Mononuclear cell (primary cell): ENCODE data around the gene MRPS18A. TPM values are rescaled to one million over a fixed set of nuclear protein-coding genes. Genes with fewer than 3 reads are reported as not detected.

Experiments used
- H3K27me3 ChIP-seq: 2 replicates; pipeline ENCODE4 v1.6.0; 2011; ENCODE audit warnings: low read length, control low read depth; ENCODE audit not compliant: insufficient read depth
- H3K4me1 ChIP-seq: 2 replicates; pipeline ENCODE4 v1.5.1; 2011; ENCODE audit warnings: mild to moderate bottlenecking, low read length, control low read depth; ENCODE audit not compliant: insufficient read depth
- H3K4me3 ChIP-seq: 2 replicates; pipeline ENCODE4 v1.5.1; 2011; ENCODE audit warnings: mild to moderate bottlenecking, low read length, moderate library complexity
- H3K9me3 ChIP-seq: 2 replicates; pipeline ENCODE4 v1.5.1; 2011; ENCODE audit warnings: low read depth, mild to moderate bottlenecking, control low read depth, low read length
- total RNA-seq: library from RNA; depleted of rRNA; stranded (reverse); fragments of >200 nt; gene quantifications from one replicate; pipeline ENCODE4 v1.2.3, GENCODE V29; 2012

Gene MRPS18A
- total RNA-seq, 1 donor: 29.5 TPM

DNA sequence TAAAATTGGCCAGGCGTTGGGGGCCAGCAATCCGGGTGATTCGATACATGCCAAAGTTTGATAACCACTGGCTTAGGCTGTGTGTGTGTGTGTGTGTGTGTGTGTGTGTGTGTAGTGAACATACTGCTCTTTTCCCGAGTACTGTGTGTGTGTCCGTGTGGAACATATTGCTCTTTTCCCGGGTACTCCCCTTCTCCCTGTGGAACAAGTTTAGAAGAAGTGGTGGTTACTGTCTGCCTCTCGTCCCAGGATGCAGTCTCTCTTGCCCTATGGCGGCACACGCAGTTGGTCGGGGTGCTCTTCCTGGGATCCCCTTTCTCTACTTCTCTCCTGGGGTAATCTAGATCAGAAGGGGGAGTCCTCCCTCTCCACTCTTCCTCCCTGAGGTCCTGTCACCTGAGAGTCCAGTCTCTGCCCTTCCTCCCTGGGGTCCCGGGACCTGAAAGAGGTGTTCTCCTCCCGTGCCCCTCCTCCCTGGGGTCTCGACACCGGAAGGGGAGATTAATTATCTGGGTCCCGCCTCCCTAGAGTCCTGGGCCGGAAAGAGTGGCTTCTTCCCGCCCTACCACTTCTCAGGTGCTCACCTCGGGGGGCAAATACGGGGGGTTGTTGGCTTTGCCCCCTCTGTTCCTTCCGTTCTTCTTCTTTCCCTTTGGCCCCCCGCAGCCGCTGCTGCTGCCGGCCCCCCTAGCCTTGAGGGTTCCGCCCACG lies 59.0 kb downstream of the MRPS18A start:
- Histone ChIP-seq H3K27me3 (no peaks in the 10 kb centered on the region), H3K9me3 (no peaks in the 10 kb centered on the region), H3K4me3 (peak overlapping the region; percentile 96), H3K4me1 (peaks cover 49% of the 10 kb centered on the region)

DNA sequence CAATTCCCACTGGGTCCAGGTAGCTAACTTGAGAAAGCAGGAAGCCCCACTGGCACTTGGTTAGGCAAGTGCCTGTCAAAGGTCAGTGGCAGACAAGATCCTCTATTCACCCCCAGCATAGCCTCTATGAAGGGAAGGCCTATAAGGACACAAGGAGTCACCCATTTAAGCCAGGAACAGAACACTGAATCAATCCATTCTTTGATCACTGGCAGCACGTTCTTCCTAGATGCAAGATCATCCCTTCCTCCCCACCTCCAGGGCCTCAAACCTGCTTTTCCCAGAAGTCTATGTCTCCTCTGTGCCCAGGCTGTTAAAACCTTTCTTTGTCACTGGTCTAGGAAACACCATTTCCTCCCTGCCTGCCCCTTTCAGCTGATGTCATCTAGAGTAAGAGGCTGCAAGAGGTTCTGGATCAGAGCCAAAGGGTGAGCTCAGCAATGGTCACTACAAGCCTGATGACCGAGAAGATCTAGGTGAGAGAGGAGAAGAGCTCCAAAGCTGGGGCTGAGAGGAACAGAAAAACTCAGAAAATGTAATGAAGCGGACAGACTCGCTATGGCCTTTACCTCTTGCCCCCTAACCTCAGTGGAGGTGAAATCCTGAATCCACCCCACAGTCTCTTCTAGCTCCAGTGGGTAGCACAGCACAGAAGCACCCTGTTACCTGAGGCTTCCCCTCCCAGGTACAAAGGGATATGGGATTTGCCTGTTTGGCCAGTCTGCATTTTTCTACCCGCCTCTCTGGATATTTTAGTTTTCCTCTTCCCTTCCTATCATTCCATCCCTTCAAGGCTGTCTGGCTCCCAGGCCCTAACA lies 60.4 kb downstream of the MRPS18A start:
- peaks cover 46% of the 10 kb centered on the region for H3K4me1 ChIP-seq
- no peaks in the 10 kb centered on the region for H3K27me3 ChIP-seq
- H3K9me3 ChIP-seq: no peaks in the 10 kb centered on the region
- H3K4me3 ChIP-seq: no peak overlapping the region

DNA sequence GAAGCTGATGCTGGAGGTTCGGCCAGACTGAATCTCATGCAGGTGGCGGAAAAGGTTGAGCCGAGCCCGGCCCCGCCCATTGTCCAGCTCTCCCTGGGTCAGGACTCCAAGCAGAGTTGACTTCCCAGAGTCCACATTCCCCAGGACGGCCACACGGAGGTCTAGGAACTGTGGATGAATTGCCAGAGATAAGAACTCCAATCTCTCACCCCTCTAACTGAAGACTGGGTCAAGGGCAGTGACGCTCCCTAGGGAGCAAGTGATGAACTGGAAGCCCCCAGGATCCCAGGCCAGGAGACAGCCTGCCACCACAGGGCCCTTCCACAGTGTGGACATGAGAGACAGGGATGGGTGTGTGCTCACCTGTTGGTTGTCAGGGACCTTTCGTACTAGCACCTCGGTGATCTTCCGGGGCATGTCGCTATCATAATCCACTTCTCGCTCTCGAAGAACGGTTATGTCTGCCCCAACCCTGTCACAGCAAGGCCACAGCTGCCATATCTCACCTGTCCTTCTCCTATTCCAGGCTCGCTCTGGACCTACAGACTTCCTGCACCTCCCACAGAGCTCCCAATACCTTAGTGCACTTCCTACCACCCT lies 62.1 kb downstream of the MRPS18A start:
- Histone ChIP-seq H3K27me3 (no peaks in the 10 kb centered on the region), H3K9me3 (no peaks in the 10 kb centered on the region), H3K4me3 (no peak overlapping the region), H3K4me1 (peaks cover 36% of the 10 kb centered on the region)

DNA sequence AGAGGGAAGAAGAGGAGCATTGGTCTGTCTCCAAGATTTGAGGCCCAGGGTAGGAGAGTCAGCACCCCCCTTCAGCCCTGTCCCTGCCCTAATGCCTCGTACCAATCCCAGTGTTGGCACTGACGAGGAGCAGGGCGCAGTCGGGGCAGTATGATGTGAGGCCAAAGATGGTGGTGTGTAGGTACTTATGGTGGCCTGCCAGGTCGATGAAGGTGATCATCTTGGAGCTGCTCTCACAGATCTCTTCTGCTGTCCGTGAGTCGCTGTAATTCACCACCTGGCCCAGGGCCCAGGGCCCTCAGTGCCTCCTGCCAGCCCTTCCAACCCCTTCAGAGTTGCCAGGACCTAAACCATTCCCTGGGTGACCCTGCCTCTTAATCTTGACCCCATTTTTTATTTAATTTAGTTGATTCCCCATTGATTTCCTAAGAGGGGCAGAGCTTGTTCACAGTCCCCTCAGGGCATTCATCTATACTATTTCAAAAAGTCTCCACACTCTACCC lies 62.8 kb downstream of the MRPS18A start:
- no peaks in the 10 kb centered on the region for H3K27me3 ChIP-seq
- H3K9me3 ChIP-seq: no peaks in the 10 kb centered on the region
- no peak overlapping the region for H3K4me3 ChIP-seq
- peaks cover 29% of the 10 kb centered on the region for H3K4me1 ChIP-seq

DNA sequence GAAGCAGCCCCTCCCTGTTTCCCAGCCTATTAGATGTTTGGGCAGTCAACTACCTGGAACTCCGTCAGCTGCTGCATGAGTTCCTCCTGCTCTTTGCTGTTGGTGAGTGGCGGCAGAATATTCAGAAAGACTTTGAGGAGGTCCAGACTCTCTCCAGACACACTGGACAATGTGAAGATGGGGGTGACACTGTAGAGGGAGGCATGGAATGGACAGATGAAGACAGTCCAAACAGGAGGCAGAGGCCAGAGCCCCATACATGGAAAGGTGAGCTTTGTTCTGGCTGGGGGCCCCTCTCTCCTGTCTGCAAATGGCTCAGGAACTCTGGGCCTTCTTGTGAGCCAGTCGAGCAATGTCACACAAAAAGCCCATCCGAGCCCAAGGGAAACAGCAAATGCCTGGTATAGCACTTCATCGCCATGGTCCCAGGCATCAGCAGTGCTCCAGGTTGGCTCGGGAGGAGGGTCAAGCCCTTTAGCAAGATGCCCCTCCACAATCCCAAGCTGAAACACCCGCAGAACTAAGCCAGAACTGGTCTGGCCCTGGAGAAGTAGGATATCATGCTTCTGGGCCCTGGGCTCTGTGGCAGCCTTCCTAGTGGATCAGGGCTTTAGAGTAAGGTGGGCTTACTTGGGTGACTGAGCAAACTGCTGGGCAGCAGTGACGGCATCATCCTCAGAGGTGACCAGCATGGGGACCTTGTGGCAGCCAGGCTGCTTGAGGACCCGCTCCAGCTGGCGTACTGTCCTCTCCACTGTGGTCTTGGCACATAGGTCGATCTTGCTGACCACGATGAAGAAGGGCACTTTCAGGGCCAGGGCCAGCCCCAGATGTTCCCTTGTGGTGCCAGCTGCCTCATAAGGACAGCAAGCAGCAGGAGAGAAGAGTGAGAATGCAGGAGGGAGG lies 63.5 kb downstream of the MRPS18A start:
- H3K9me3 ChIP-seq: no peaks in the 10 kb centered on the region
- H3K4me1 ChIP-seq: peaks cover 29% of the 10 kb centered on the region
- H3K27me3 ChIP-seq: no peaks in the 10 kb centered on the region
- H3K4me3 ChIP-seq: no peak overlapping the region

DNA sequence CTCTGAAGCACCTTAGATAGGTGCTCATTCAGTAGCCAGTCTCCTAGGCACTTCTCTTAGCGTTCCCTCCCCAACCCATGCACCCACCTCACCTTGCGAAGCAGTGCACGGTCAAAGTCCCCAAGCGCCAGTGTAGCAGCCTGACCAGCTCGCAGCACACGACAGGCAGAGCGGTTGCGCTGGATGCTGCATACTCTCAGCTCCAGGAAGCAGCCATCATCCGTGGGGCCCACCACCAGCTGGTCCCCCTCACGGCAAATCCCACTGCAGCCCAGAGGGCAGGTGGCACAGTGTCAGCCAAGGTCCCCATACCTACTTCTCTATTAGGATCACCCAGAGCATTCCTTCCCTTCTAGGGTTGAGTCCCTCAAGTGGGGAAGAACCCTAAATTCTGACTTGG lies 65.0 kb downstream of the MRPS18A start:
- Histone ChIP-seq H3K27me3 (no peaks in the 10 kb centered on the region), H3K9me3 (no peaks in the 10 kb centered on the region), H3K4me1 (peaks cover 18% of the 10 kb centered on the region), H3K4me3 (no peak overlapping the region)

DNA sequence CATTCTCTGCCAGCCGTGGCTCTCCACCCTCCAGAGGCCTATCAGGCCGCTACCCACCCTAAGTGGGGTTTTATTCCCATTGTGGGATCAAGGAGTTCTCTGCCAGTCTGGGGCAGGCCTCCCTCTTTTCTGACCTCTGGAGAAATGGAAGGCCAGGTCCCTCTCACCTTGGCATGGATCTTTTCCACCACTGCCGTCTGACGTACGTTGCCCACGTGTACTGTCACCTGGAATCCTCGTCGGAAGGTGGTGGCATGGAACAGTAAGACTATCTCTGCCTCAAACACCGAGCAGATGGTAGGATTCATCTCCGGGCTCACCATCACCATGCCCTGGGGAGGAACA lies 65.8 kb downstream of the MRPS18A start:
- H3K4me3 ChIP-seq: no peak overlapping the region
- no peaks in the 10 kb centered on the region for H3K27me3 ChIP-seq
- no peaks in the 10 kb centered on the region for H3K9me3 ChIP-seq
- H3K4me1 ChIP-seq: peaks cover 10% of the 10 kb centered on the region

Other genes with a start within 250 kb of the MRPS18A start
- 0.31 TPM for gene DLK2, start 232.2 kb downstream of the MRPS18A start, total RNA-seq
- gene TJAP1, start 210.2 kb downstream of the MRPS18A start, total RNA-seq: 9.0 TPM
- gene LRRC73, start 177.4 kb downstream of the MRPS18A start, total RNA-seq: not detected
- 29.4 TPM for gene YIPF3, start 170.9 kb downstream of the MRPS18A start, total RNA-seq
- 22.7 TPM for gene POLR1C, start 170.7 kb downstream of the MRPS18A start, total RNA-seq
- 17.3 TPM for gene XPO5, start 111.8 kb downstream of the MRPS18A start, total RNA-seq
- 2.7 TPM for gene POLH, start 111.6 kb downstream of the MRPS18A start, total RNA-seq
- gene GTPBP2, start 58.5 kb downstream of the MRPS18A start, total RNA-seq: 31.7 TPM
- 55.9 TPM for gene MAD2L1BP, start 52.0 kb downstream of the MRPS18A start, total RNA-seq
- gene RSPH9, start 42.8 kb downstream of the MRPS18A start, total RNA-seq: 0.42 TPM
- gene VEGFA, start 82.4 kb upstream of the MRPS18A start, total RNA-seq: 78.8 TPM